HG02943 (cell line): ENCODE measurements around the gene RASL10A.

Experiments
- ATAC-seq: cut with Tn5 transposase; IDR thresholded peaks from one replicate; pipeline ENCODE4 v1.9.1; 2021; ENCODE audit warnings: mild to moderate bottlenecking, low read depth, moderate library complexity; ENCODE audit not compliant: unreplicated experiment

The RASL10A gene

DNA sequence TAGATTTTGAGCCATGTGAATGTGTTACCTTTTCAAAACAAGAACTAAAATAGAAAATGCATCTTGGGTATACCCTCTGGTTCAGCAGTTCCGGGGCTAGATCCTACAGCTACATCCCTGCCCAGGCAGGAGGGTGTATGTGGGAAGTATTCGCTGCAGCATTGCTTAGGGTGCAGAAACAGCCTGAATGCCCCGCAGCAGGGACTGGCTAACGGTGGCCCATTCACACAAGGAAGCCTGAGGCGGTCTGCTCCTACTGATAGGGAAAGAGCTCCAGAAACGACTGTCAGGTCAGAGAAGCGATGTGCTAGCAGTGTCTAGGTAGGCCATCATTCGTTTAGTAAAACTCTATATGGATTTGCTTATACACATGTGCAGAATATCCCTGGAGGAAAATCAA is 9.9 kb upstream of the RASL10A start:
- no peak for ATAC-seq

GRCh38 chr22:29323641-29324040 is 8.1 kb upstream of the RASL10A start:
- ATAC-seq = no peak

DNA sequence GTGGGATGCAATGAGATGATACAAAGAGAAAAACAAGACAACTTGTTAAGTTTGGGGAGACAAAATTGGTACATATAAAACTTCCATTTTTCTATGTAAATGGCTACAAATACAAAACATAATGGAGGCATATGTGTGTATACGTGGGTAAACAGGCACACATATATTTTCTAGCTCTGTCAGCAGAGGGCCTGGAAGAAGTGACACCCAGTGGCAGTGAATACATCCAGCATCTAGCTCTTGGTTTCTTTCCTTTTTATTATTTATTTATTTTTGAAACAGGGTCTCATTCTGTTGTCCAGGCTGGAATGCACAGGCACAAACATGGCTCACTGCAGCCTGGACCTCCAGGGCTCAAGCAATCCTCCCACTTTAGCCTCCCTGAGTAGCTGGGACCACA is 5.0 kb upstream of the RASL10A start:
- ATAC-seq = no peak

- no peak for ATAC-seq
These were observed 3.6 kb upstream of the RASL10A start for GRCh38 chr22:29319072-29319471.

GRCh38 chr22:29317827-29318454 is 2.4 kb upstream of the RASL10A start:
- no peak for ATAC-seq

DNA sequence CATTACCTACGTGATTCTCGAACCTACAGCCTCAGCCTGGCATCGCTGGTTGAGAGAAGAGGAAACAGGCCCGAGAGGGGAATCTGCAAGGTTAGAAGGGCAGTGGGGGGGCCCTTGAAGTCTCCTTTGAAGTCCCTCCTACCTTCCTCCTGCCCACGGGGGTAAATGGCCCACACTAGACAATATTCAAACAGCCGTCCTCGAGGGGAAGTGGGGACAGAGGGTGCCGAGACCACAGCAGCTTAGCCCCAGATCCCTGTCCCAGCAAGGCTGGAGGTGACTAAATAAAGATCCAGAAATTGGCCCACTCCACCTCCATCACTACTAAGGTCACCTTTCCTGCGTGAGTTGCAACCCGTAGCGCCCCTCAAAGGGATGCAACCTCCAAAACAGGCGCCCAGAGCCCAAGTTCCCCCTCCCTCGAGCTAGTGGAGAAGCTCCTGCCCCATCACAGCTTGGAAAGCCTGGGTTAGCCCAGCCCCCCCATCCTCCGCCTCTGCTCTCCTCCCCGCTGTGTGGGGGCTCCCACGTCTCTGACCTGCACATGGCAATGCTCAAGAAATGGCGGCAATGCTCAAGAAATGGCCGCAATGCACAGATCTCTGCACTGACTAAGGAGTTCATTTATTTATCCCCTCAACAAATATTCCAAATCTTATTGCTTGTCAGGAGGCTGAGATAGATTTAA is 788 bp upstream of the RASL10A start:
- ATAC-seq = no peak

GRCh38 chr22:29314537-29315285 is 786 bp downstream of the RASL10A start:
- ATAC-seq = no peak

- ATAC-seq = no peak
These were observed 1.7 kb downstream of the RASL10A start for GRCh38 chr22:29313576-29314466.

- ATAC-seq = no peak
These were observed 2.3 kb downstream of the RASL10A start for GRCh38 chr22:29313126-29313575.

GRCh38 chr22:29312218-29313125 is 3.0 kb downstream of the RASL10A start:
- ATAC-seq = no peak

DNA sequence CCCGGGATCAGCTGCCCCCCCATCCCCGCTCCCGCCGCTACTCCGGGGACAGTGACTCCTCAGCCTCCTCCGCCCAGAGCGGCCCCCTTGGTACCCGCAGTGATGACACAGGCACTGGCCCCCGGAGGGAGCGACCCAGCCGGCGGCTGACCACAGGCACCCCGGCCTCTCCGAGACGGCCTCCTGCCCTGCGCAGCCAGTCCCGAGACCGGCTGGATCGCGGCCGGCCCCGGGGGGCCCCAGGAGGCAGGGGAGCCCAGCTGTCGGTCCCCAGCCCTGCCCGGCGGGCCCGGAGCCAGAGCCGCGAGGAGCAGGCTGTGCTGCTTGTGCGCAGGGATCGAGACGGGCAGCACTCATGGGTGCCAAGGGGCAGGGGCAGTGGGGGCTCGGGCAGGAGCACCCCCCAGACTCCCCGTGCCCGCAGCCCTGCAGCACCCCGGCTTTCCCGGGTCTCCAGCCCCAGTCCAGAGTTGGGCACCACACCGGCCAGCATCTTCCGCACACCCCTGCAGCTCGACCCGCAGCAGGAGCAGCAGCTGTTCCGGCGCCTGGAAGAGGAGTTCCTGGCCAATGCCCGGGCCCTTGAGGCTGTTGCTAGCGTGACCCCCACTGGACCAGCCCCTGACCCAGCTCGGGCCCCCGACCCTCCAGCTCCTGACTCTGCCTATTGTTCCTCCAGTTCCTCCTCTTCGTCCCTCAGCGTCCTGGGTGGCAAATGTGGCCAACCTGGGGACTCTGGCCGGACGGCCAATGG is 3.9 kb downstream of the RASL10A start:
- ATAC-seq = no peak

DNA sequence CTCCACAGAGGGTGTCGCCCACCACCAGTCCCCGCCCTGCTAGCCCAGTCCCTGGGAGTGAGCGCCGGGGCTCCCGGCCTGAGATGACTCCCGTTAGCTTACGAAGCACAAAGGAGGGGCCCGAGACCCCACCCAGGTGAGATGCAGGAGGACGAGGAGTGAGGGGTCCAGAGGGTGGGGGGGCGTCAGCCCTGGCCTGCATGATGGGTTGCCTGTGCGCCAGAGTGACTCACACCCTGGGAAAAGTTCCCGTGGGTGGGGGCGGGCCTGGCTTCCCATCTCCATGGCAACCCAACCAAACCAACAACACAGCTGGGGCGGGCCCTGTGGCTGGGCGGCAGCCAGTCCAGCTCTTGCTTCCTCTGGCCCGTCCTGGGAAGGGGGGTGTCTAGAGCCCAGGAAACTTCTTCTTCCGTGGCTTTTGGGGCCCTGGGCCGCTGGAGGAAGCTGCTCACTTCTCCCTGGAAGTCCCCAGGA is 4.6 kb downstream of the RASL10A start:
- ATAC-seq = no peak

- no peak for ATAC-seq
These were observed 5.2 kb downstream of the RASL10A start for GRCh38 chr22:29310065-29310862.

- no peak for ATAC-seq
These were observed 6.0 kb downstream of the RASL10A start for GRCh38 chr22:29309332-29310064.

GRCh38 chr22:29308791-29309262 is 6.7 kb downstream of the RASL10A start:
- ATAC-seq = no peak

DNA sequence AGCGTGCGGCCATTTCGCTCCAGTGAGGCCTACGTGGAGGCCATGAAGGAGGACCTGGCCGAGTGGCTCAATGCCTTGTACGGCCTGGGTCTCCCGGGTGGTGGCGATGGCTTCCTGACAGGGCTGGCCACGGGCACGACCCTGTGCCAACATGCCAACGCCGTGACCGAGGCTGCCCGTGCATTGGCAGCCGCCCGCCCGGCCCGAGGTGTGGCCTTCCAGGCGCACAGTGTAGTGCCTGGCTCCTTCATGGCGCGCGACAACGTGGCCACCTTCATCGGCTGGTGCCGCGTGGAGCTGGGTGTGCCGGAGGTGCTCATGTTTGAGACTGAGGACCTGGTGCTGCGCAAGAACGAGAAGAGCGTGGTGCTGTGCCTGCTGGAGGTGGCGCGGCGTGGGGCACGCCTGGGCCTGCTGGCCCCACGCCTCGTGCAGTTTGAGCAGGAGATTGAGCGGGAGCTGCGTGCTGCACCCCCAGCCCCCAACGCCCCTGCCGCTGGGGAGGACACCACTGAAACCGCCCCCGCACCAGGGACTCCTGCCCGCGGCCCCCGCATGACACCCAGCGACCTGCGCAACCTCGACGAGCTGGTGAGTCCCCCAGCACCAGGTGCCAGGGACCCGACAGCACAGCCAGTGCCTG is 7.2 kb downstream of the RASL10A start:
- ATAC-seq = no peak
